ENCODE results near the gene DHX8. TPM values are rescaled to one million over a fixed set of nuclear protein-coding genes. Genes with fewer than 3 reads are reported as not detected.

The DHX8 gene
- total RNA-seq, 1 experiment from 2014 or later = 54.1 TPM

DNA sequence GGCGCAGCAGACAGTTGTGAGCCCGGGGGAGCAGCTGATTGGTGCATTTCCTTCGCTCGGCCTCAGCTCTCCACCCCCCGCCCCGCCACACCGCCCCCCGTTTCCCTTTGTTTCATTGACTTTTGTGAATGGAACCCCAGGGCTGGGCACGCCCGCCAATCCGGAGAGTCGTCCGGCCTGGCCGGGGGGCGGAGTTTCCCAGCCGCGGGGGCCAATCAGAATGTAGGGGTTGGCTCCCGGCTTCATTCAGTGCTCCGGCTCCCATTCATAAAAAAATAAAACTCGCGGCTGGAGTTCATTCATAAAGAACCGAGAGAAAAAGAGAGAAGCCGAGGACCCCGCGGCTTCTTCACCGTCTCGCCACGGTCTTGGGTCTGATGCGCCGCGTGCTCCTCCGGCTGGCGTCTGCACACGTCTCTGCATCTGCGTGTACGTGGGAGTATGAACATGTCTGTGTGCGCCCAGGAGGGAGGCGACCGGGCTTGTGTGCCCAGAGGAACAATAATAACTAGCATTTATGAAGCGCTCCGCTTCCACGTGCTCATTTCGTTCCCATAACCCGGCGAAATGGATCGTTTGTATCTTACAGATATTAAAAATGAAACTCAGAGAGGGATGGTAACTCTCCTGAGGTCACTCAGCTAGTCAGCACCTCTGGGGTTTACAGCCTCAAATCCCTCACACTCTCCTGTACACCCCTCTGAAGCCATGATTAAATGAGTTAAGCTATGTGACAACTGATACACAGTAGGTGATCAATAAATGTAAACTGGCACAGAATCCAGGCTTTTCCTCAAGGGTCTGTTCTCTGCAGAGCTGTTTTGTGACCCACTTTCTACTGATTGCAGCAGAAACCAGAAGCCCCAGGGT lies 62.8 kb downstream of the DHX8 start, which contains the start of gene ETV4:
Gene ETV4, minus strand, starts transcription at position 22 of the 870 bp plus-strand sequence. CDS start 723 bp downstream, outside the sequence.
- no peak within 1 kb of the TSS for H2BK15ac ChIP-seq (ENCODE audit: low read depth, low read length)
- H3K27me3 ChIP-seq (ENCODE audit: insufficient read depth, low read length) = no peaks in the 10 kb centered on the region
- peak; percentile 99 for DNase-seq
- H3K23me2 ChIP-seq (ENCODE audit: insufficient read length, low read depth, low read length, poor library complexity, severe bottlenecking) = peaks cover 16% of the 10 kb centered on the region
- no peak within 1 kb of the TSS for H3T11ph ChIP-seq (ENCODE audit: low read length)
- H3K36me3 Mint-ChIP-seq (ENCODE audit: insufficient read depth in 1 of 3, low read depth in 3 of 3) = peaks cover 0 to 7% (median 4%) of the 10 kb centered on the region in 3 experiments; a peak in 5 of 7 replicates
- no peak within 1 kb of the TSS for H2BK20ac ChIP-seq (ENCODE audit: low read depth, low read length, poor library complexity, severe bottlenecking)
- no peaks in the 10 kb centered on the region for H4K20me1 ChIP-seq (ENCODE audit: control insufficient read depth, insufficient read depth, insufficient read length)
- H3K27me3 Mint-ChIP-seq (ENCODE audit: low read depth) = peaks cover 45% of the 10 kb centered on the region
- H3K9me3 Mint-ChIP-seq = peaks cover 0 to 3% of the 10 kb centered on the region in 2 experiments; a peak in 3 of 5 replicates
- no peak within 1 kb of the TSS for H3K56ac ChIP-seq (ENCODE audit: insufficient read length, low read depth, low read length)
- H3K9me3 ChIP-seq (ENCODE audit: control insufficient read depth, low read depth, low read length) = no peaks in the 10 kb centered on the region
- no peak within 1 kb of the TSS for H2AFZ ChIP-seq (ENCODE audit: low read length)
- H3K4me2 ChIP-seq (ENCODE audit: insufficient read depth, insufficient read length, low read length) = peak within 1 kb of the TSS; percentile 89
- no peaks in the 10 kb centered on the region for H3K79me1 ChIP-seq (ENCODE audit: insufficient read depth, low read depth, low read length, poor library complexity, severe bottlenecking)
- peak within 1 kb of the TSS; percentile 3 for H3K14ac ChIP-seq (ENCODE audit: insufficient read depth, low read length)
- H4K5ac ChIP-seq (ENCODE audit: insufficient read length, low read depth, low read length) = no peak within 1 kb of the TSS
- H3K79me2 ChIP-seq (ENCODE audit: insufficient read depth, low read length) = peaks cover 14% of the 10 kb centered on the region; the same call in 1 of the 2 replicates
- H2BK5ac ChIP-seq (ENCODE audit: insufficient read length, low read length) = no peak within 1 kb of the TSS
- peak within 1 kb of the TSS in 1 of 3 experiments; percentile 99; a peak in 4 of 7 replicates for H3K27ac Mint-ChIP-seq
- peak within 1 kb of the TSS; percentile 6 for H3K18ac ChIP-seq (ENCODE audit: insufficient read length, low read depth, low read length)
- no peak within 1 kb of the TSS for H3K4ac ChIP-seq (ENCODE audit: low read depth, low read length)
- H2BK12ac ChIP-seq (ENCODE audit: insufficient read length, low read depth, low read length) = no peak within 1 kb of the TSS
- H3K4me3 Mint-ChIP-seq = peak within 1 kb of the TSS; percentile 85 to 99
- no peak within 1 kb of the TSS for H4K91ac ChIP-seq (ENCODE audit: insufficient read length, low read depth, low read length)
- peaks cover 19% of the 10 kb centered on the region; the same call in 1 of the 2 replicates for H3K4me1 ChIP-seq (ENCODE audit: insufficient read depth, low read length)
- H2AK5ac ChIP-seq (ENCODE audit: insufficient read length, low read length) = no peak within 1 kb of the TSS
- H3K23ac ChIP-seq (ENCODE audit: insufficient read length, low read depth, low read length) = no peak within 1 kb of the TSS
- H4K8ac ChIP-seq (replicated peaks; ENCODE audit: insufficient read length, low read depth, low read length) = no peak within 1 kb of the TSS
- TF ChIP-seq, protein P1, sequence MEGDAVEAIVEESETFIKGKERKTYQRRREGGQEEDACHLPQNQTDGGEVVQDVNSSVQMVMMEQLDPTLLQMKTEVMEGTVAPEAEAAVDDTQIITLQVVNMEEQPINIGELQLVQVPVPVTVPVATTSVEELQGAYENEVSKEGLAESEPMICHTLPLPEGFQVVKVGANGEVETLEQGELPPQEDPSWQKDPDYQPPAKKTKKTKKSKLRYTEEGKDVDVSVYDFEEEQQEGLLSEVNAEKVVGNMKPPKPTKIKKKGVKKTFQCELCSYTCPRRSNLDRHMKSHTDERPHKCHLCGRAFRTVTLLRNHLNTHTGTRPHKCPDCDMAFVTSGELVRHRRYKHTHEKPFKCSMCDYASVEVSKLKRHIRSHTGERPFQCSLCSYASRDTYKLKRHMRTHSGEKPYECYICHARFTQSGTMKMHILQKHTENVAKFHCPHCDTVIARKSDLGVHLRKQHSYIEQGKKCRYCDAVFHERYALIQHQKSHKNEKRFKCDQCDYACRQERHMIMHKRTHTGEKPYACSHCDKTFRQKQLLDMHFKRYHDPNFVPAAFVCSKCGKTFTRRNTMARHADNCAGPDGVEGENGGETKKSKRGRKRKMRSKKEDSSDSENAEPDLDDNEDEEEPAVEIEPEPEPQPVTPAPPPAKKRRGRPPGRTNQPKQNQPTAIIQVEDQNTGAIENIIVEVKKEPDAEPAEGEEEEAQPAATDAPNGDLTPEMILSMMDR (conservative IDR thresholded peaks at IDR 0.05) = no peak
- H2BK120ac ChIP-seq (ENCODE audit: low read depth, low read length, poor library complexity, severe bottlenecking) = no peak within 1 kb of the TSS
- peak within 1 kb of the TSS; percentile 66 for H3K9ac ChIP-seq (ENCODE audit: extremely low read depth, insufficient read length, low read length)
- peaks cover 62 to 64% of the 10 kb centered on the region in 2 experiments for H3K4me1 Mint-ChIP-seq
- H3K27ac ChIP-seq (ENCODE audit: insufficient read length, low read depth, low read length) = peak within 1 kb of the TSS; percentile 67
- no CpG with 5 or more reads among the region's 46 CpGs for WGBS (ENCODE audit: extremely low coverage, insufficient read length, low lambda C conversion rate)

All from H9 (cell line).